PFSK-1 (cell line): ENCODE results near the gene INO80C. TPM values are rescaled to one million over a fixed set of nuclear protein-coding genes. Genes with fewer than 3 reads are reported as not detected.

ENCODE experiments used
- FOXP2 ChIP-seq: optimal IDR thresholded peaks from 2 replicates; pipeline ENCODE3; 2011; ENCODE audit warnings: borderline replicate concordance, control low read depth, inconsistent platforms; ENCODE audit not compliant: insufficient read depth; ENCODE audit errors: extremely low read length, extremely low read depth
- POLR2AphosphoS5 ChIP-seq: IDR thresholded peaks from 2 replicates; pipeline ENCODE4 v1.6.1; 2012; ENCODE audit warnings: low read depth, mild to moderate bottlenecking, control low read depth, low read length, moderate library complexity
- SIN3A ChIP-seq: IDR thresholded peaks from 2 replicates; pipeline ENCODE4 v1.6.1; 2012; ENCODE audit warnings: mild to moderate bottlenecking, low read length, moderate library complexity, borderline replicate concordance; ENCODE audit not compliant: insufficient read depth
- TAF1 ChIP-seq: IDR thresholded peaks from 2 replicates; pipeline ENCODE4 v1.6.1; 2012; ENCODE audit warnings: low read length, control low read depth, borderline replicate concordance; ENCODE audit not compliant: insufficient read depth
- polyA plus RNA-seq: library from polyadenylated mRNA; unstranded; fragments of >200 nt; gene quantifications from one replicate; pipeline ENCODE4 v1.2.1, GENCODE V29; 2012; ENCODE audit warnings: low read depth, missing spikeins; ENCODE audit not compliant: insufficient read length
- TF ChIP-seq, protein P1 (sequence below), 2 experiments: IDR thresholded peaks; 2 replicates each; pipeline versions ENCODE4 v1.6.1 to v1.8.0; 2011 to 2012; ENCODE audit warnings: low read depth in 2 of 2, low read length in 2 of 2, control low read depth in 1 of 2, inconsistent platforms in 1 of 2, mild to moderate bottlenecking in 1 of 2, moderate library complexity in 1 of 2; ENCODE audit not compliant: insufficient read depth in 1 of 2

Gene INO80C, protein sequence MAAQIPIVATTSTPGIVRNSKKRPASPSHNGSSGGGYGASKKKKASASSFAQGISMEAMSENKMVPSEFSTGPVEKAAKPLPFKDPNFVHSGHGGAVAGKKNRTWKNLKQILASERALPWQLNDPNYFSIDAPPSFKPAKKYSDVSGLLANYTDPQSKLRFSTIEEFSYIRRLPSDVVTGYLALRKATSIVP
- 15.0 TPM for polyA plus RNA-seq

DNA sequence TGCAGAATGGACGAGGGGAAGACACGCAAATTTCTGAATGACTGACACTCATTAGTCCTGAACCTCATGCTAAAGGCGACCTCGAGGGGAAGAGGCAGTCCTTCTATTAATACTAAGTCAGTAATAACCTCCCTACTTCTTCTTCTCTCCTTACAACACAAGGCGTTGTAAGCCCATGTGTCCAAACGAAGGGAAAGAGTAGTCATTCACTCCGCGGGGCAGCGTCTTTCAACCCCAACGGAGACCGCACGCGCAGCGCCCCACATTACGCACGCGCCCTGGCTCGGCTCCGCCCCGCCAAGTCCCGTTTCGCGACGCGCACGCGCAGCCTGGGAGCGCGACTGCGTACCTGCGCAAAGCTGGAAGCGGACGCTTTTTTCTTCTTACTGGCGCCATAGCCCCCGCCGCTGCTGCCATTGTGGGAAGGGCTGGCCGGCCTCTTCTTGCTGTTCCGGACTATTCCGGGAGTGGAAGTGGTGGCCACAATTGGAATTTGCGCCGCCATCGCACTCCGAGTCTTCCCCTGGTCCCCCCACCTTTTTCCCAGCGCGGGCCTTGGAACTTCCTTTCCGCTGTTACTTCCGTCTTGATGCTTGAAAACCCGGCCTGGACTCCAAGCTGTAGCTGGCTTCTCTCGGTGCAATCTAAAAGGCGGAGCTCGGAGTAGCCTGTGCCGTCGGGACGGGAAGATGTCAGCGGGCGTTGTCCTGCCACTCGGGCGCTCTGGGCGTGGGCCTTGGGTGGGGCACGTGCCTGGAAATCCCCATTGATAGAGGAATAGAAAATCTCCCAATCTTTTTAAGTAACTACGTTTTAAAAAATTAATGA is at the start of gene INO80C:
TSS of gene INO80C (minus strand) at position 591 of the 828 bp plus-strand sequence. CDS start at position 505, 86 bp downstream.
- TF ChIP-seq FOXP2 (peak; percentile 72), POLR2AphosphoS5 (peak; percentile 97), SIN3A (peak; percentile 64; the same call in 1 of the 2 replicates), TAF1 (peak; percentile 74; the same call in 1 of the 2 replicates)
- TF ChIP-seq, protein P1, sequence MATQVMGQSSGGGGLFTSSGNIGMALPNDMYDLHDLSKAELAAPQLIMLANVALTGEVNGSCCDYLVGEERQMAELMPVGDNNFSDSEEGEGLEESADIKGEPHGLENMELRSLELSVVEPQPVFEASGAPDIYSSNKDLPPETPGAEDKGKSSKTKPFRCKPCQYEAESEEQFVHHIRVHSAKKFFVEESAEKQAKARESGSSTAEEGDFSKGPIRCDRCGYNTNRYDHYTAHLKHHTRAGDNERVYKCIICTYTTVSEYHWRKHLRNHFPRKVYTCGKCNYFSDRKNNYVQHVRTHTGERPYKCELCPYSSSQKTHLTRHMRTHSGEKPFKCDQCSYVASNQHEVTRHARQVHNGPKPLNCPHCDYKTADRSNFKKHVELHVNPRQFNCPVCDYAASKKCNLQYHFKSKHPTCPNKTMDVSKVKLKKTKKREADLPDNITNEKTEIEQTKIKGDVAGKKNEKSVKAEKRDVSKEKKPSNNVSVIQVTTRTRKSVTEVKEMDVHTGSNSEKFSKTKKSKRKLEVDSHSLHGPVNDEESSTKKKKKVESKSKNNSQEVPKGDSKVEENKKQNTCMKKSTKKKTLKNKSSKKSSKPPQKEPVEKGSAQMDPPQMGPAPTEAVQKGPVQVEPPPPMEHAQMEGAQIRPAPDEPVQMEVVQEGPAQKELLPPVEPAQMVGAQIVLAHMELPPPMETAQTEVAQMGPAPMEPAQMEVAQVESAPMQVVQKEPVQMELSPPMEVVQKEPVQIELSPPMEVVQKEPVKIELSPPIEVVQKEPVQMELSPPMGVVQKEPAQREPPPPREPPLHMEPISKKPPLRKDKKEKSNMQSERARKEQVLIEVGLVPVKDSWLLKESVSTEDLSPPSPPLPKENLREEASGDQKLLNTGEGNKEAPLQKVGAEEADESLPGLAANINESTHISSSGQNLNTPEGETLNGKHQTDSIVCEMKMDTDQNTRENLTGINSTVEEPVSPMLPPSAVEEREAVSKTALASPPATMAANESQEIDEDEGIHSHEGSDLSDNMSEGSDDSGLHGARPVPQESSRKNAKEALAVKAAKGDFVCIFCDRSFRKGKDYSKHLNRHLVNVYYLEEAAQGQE (IDR thresholded peaks at IDR 0.05; ENCODE audit: insufficient read depth in 1 of 2, low read depth in 2 of 2, low read length in 2 of 2), result no peak

DNA sequence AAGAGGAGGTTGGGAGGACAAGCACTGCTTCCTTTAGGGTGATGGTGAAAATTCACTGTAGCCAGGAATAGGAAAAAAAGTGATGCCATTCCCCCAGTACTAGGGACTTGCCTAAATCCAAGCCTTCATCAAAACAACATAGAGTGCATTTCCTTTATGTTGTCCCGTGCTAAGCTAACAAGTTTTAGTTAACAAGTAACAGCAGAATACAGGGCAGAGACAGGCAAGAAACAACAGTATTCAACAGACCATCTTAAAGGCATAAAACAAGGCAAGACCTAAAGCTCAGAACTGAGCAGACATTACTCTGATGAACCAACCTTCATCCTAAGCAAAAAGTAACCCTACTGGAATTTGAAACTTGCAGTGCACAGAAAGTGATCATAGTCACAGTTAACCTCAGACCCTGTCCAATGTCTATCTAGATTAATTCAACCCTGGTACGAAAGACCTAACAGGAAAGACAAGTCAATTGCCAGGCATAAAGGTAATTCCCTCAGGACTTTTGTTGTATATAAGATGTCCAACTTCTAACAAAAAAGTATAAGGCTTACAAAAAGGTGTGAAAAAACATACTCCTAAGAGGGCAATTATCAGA is 49.3 kb upstream of the INO80C start:
- TF ChIP-seq, protein P1 (IDR thresholded peaks at IDR 0.05; ENCODE audit: insufficient read depth in 1 of 2, low read depth in 2 of 2, low read length in 2 of 2), result no peak
- TF ChIP-seq SIN3A (no peak), FOXP2 (no peak), POLR2AphosphoS5 (no peak), TAF1 (no peak)

DNA sequence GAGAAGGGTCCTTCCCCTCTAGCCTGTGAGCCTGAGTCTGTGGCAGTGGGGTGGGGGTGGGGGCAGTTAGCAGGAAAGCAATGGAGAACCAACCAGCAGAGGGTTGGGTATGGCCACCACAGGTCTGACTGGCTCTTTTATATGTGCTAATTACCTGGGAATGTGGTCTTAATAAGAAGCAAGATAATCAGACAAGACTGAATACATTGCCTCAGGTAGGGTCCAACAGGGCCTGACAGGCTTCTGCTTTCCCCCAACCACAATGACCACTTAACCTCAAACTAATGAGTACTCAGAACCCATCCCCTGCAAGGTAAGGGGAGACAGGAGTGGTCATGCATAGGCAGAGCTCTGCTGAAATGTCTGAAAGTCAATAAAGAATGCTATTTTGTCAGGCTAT is 44.6 kb upstream of the INO80C start:
- TF ChIP-seq POLR2AphosphoS5 (no peak), TAF1 (no peak), FOXP2 (no peak)

DNA sequence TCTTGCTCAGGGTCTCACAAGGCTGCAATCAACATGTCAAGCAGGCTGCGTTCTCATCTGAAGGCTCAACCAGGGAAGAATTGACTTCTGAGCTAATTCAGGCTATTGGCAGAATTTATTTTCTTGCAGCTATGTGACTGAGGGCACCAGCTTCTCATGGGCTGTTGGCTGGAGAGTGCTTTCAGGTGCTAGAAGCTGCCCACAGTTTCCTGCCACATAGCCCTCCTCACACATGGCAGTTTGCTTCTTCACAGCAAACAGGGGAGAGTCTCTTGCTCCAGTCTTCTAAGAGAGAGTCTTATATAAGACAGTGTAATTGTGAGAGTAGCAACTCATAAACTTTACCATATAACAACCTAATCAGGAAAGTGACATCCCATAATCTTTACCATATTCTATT is 37.5 kb upstream of the INO80C start:
- TF ChIP-seq SIN3A, result no peak
- no peak for TF ChIP-seq FOXP2
- TF ChIP-seq POLR2AphosphoS5, result no peak
- no peak for TF ChIP-seq TAF1
- TF ChIP-seq, protein P1 (IDR thresholded peaks at IDR 0.05; ENCODE audit: insufficient read depth in 1 of 2, low read depth in 2 of 2, low read length in 2 of 2), result no peak

DNA sequence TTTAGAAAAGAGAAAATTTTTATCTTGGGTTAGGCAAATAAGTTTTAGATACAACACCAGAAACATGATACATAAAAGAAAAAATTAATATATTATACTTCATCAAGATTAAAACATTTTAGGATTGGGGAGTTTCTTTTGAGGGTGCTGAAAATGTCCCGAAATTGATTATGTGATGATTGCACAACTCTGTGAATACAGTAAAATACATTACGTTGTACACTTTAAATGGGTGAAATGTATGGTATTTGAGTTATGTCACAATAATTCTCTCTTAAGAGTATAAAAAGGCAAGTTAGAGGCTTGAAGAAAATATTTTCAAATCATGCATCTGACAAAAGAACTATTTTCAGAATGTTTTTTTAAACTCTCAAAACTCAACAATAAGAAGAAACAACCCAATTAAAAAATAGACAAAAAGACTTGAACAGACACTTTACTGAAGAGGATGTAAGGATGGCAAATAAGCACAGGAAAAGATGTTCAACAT is 36.2 kb upstream of the INO80C start:
- TF ChIP-seq, protein P1 (IDR thresholded peaks at IDR 0.05; ENCODE audit: insufficient read depth in 1 of 2, low read depth in 2 of 2, low read length in 2 of 2), result no peak
- TF ChIP-seq TAF1 (no peak), SIN3A (no peak)
